SK-N-SH treated with all-trans-retinoic acid at 6 μM for 48 hours (cell line): ENCODE results near the gene BTK.
"Not testable (repeated sequence)": the region's sequence is repeated elsewhere in the genome, so short reads cannot be mapped to it uniquely, and the experiment has no call there.

ENCODE experiments used
- ARNTL ChIP-seq: fragments of 450-650 bp; formaldehyde crosslinking; IDR thresholded peaks from 2 replicates; pipeline ENCODE4 v1.5.0; 2020; ENCODE audit warnings: low read depth, mild to moderate bottlenecking, moderate library complexity, borderline replicate concordance
- CREB5 ChIP-seq: fragments of 250-450 bp; sonication (Bioruptor Pico); IDR thresholded peaks from 2 replicates; pipeline ENCODE4 v1.5.1; 2020; ENCODE audit warnings: low read depth, mild to moderate bottlenecking, moderate library complexity
- CSDC2 ChIP-seq: fragments of 250-450 bp; sonication (Bioruptor Pico); IDR thresholded peaks from 2 replicates; pipeline ENCODE4 v1.5.0; 2020; ENCODE audit warnings: mild to moderate bottlenecking, moderate library complexity
- ISL1 ChIP-seq: fragments of 250-450 bp; sonication (Bioruptor Pico); IDR thresholded peaks from 2 replicates; pipeline ENCODE4 v2.1.2; 2022; ENCODE audit warnings: mild to moderate bottlenecking, moderate library complexity
- OSR1 ChIP-seq: fragments of 250-450 bp; sonication (Bioruptor Pico); IDR thresholded peaks from 2 replicates; pipeline ENCODE4 v1.8.0; 2022; ENCODE audit warnings: moderate library complexity, mild to moderate bottlenecking, inconsistent platforms
- TCF4 ChIP-seq: fragments of 250-450 bp; sonication (Bioruptor Pico); IDR thresholded peaks from 2 replicates; pipeline ENCODE4 v1.8.0; 2021; ENCODE audit warnings: mild to moderate bottlenecking, moderate library complexity, borderline replicate concordance
- ZFP3 ChIP-seq: fragments of 250-450 bp; sonication (Bioruptor Pico); IDR thresholded peaks from 2 replicates; pipeline ENCODE4 v1.5.0; 2020; ENCODE audit warnings: mild to moderate bottlenecking, moderate library complexity
- ZNF565 ChIP-seq: fragments of 450-650 bp; formaldehyde crosslinking; conservative IDR thresholded peaks from 2 replicates; pipeline ENCODE4 v1.5.0; 2020; ENCODE audit warnings: low read depth, mild to moderate bottlenecking, moderate library complexity
- ZNF8 ChIP-seq: fragments of 450-650 bp; formaldehyde crosslinking; IDR thresholded peaks from 2 replicates; pipeline ENCODE4 v1.5.0; 2020; ENCODE audit warnings: mild to moderate bottlenecking, moderate library complexity
- TF ChIP-seq, protein P1 (sequence below): fragments of 250-450 bp; sonication (Bioruptor Pico); IDR thresholded peaks from 2 replicates; pipeline ENCODE4 v1.8.0; 2020; ENCODE audit warnings: mild to moderate bottlenecking, moderate library complexity, borderline replicate concordance

- not testable (repeated sequence) for TF ChIP-seq ISL1 (CRISPR knock-in tag); OSR1 (CRISPR knock-in tag); ARNTL (CRISPR knock-in tag); CSDC2; ZFP3 (CRISPR knock-in tag); TCF4 (CRISPR knock-in tag); ZNF565 (CRISPR knock-in tag); CREB5 (CRISPR knock-in tag)
- peak; percentile 85 for TF ChIP-seq ZNF8 (CRISPR knock-in tag)
- TF ChIP-seq, protein P1, sequence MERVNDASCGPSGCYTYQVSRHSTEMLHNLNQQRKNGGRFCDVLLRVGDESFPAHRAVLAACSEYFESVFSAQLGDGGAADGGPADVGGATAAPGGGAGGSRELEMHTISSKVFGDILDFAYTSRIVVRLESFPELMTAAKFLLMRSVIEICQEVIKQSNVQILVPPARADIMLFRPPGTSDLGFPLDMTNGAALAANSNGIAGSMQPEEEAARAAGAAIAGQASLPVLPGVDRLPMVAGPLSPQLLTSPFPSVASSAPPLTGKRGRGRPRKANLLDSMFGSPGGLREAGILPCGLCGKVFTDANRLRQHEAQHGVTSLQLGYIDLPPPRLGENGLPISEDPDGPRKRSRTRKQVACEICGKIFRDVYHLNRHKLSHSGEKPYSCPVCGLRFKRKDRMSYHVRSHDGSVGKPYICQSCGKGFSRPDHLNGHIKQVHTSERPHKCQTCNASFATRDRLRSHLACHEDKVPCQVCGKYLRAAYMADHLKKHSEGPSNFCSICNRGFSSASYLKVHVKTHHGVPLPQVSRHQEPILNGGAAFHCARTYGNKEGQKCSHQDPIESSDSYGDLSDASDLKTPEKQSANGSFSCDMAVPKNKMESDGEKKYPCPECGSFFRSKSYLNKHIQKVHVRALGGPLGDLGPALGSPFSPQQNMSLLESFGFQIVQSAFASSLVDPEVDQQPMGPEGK (CRISPR knock-in tag), result not testable (repeated sequence)
These were observed 51.7 kb downstream of the BTK start for GRCh38 chrX:101334310-101334709.
